ENCODE results near the gene PARK7.

DNA sequence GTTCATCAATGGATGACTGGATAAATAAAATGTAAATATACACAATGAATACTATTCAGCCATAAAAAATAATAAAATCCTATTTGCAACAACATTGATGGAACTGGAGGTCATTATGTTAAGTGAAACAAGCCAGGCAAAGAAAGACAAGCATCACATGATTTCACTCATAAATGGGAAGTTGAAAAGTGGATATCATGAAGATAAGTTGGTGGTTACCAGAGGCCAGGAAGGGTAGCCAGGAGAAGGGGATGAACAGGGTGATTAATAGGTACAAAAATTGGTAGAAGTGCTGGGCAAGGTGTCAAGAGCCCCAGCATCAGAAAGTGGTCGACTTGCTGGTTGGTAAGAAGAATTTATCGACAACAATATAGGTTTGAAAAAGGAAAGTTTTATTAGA is 1.3 kb upstream of the PARK7 start:
- no peak for TF ChIP-seq CTCF (IDR thresholded peaks at IDR 0.05)
- no peak for TF ChIP-seq POLR2AphosphoS5 (IDR thresholded peaks at IDR 0.05; ENCODE audit: low read depth, low read length)
- TF ChIP-seq, protein P1, sequence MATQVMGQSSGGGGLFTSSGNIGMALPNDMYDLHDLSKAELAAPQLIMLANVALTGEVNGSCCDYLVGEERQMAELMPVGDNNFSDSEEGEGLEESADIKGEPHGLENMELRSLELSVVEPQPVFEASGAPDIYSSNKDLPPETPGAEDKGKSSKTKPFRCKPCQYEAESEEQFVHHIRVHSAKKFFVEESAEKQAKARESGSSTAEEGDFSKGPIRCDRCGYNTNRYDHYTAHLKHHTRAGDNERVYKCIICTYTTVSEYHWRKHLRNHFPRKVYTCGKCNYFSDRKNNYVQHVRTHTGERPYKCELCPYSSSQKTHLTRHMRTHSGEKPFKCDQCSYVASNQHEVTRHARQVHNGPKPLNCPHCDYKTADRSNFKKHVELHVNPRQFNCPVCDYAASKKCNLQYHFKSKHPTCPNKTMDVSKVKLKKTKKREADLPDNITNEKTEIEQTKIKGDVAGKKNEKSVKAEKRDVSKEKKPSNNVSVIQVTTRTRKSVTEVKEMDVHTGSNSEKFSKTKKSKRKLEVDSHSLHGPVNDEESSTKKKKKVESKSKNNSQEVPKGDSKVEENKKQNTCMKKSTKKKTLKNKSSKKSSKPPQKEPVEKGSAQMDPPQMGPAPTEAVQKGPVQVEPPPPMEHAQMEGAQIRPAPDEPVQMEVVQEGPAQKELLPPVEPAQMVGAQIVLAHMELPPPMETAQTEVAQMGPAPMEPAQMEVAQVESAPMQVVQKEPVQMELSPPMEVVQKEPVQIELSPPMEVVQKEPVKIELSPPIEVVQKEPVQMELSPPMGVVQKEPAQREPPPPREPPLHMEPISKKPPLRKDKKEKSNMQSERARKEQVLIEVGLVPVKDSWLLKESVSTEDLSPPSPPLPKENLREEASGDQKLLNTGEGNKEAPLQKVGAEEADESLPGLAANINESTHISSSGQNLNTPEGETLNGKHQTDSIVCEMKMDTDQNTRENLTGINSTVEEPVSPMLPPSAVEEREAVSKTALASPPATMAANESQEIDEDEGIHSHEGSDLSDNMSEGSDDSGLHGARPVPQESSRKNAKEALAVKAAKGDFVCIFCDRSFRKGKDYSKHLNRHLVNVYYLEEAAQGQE (IDR thresholded peaks at IDR 0.05; ENCODE audit: insufficient read depth in 1 of 2, low read depth in 2 of 2, low read length in 1 of 2), result no peak

Data from Panc1 (cell line).